ENCODE results near the gene GNG13.

GRCh38 chr16:842061-842476 lies 41.5 kb upstream of the GNG13 start:
- TF ChIP-seq CTCF (IDR thresholded peaks at IDR 0.05) = no peak
- TF ChIP-seq POLR2A (IDR thresholded peaks at IDR 0.05) = no peak

Measured in lower leg skin (tissue), 3 donors.